GM12878 (cell line): ENCODE measurements around the gene OR6B3. TPM values are rescaled to one million over a fixed set of nuclear protein-coding genes. Genes with fewer than 3 reads are reported as not detected.

Source experiments
- ATAC-seq: fragments of 200-7000 bp; cut with Tn5 transposase; 3 replicates; pipeline ENCODE4 v1.9.1; 2020; ENCODE audit warnings: mild to moderate bottlenecking, moderate library complexity
- BruUV-seq: library from RNA; stranded (reverse); fragments of 400-500 nt; replicated peaks from 2 replicates; lab custom pipeline; 2021; lab: Mats Ljungman, UMichigan
- CTCF ChIA-PET: fragments of 300-600 bp; sonication (Branson Sonifier 250); formaldehyde crosslinking; extraction: SDS; loops from one replicate; lab custom pipeline; 2021; ENCODE audit warnings: inconsistent platforms; lab: Yijun Ruan, JAX
- POLR2A ChIA-PET: fragments of 350-600 bp; formaldehyde crosslinking; extraction: SDS; loops from one replicate; lab custom pipeline; 2021; ENCODE audit warnings: inconsistent platforms; lab: Charles Lee
- RAD21 ChIA-PET: fragments of 300-600 bp; sonication (Branson Sonifier 250); formaldehyde crosslinking; loops from one replicate; lab custom pipeline; 2023; ENCODE audit warnings: antibody characterized with exemption; ENCODE audit not compliant: unreplicated experiment; lab: Charles Lee
- SMC1A ChIA-PET: fragments of 300-600 bp; sonication (Branson Sonifier 250); formaldehyde crosslinking; loops from one replicate; lab custom pipeline; 2023; ENCODE audit not compliant: unreplicated experiment, uncharacterized antibody; lab: Charles Lee
- DNase-seq: peaks from one replicate; pipeline ENCODE4 v3.0.0-alpha.2; 2011; ENCODE audit warnings: low read depth, low spot score
- FAIRE-seq: peaks from 3 replicates; lab custom pipeline; 2011; peaks lifted over from hg19 to GRCh38; lab: Jason Lieb, UNC
- H2AFZ ChIP-seq: 2 replicates; pipeline ENCODE4 v1.6.0; 2011; ENCODE audit warnings: low read depth, low read length, control low read depth; ENCODE audit not compliant: control insufficient read depth
- H3K27ac ChIP-seq: 2 replicates; pipeline ENCODE4 v1.5.1; 2011; ENCODE audit warnings: control low read depth; ENCODE audit not compliant: control insufficient read depth, insufficient read depth
- H3K27me3 ChIP-seq, 2 experiments: replicated peaks in 1 of 2; 2 replicates each; pipeline versions ENCODE4 v1.6.0 to v1.6.1; 2011; ENCODE audit warnings: low read length in 1 of 2; ENCODE audit not compliant: control insufficient read depth in 2 of 2, insufficient read depth in 2 of 2
- H3K36me3 ChIP-seq, 2 experiments: 2 replicates each; pipeline ENCODE4 v1.5.1; 2011; ENCODE audit warnings: low read length in 1 of 2; ENCODE audit not compliant: control insufficient read depth in 2 of 2, insufficient read depth in 2 of 2
- H3K4me1 ChIP-seq: 2 replicates; pipeline ENCODE4 v1.6.1; 2011; ENCODE audit warnings: mild to moderate bottlenecking, low read length, moderate library complexity, mixed read lengths; ENCODE audit not compliant: control insufficient read depth, insufficient read depth
- H3K4me2 ChIP-seq: 2 replicates; pipeline ENCODE4 v1.6.0; 2011; ENCODE audit warnings: control low read depth; ENCODE audit not compliant: control insufficient read depth, insufficient read depth
- H3K4me3 ChIP-seq: fragments of 200-600 bp; sonication (generic); 2 replicates; pipeline ENCODE4 v1.5.1; 2016
- H3K79me2 ChIP-seq: 2 replicates; pipeline ENCODE4 v1.6.0; 2011; ENCODE audit warnings: low read length; ENCODE audit not compliant: control insufficient read depth, insufficient read depth
- H3K9ac ChIP-seq: 2 replicates; pipeline ENCODE4 v1.8.0; 2011; ENCODE audit warnings: low read length, control low read depth, mixed read lengths; ENCODE audit not compliant: control insufficient read depth, insufficient read depth
- H3K9me3 ChIP-seq: replicated peaks from 3 replicates; pipeline ENCODE4 v1.5.1; 2011; ENCODE audit warnings: mild to moderate bottlenecking, low read length; ENCODE audit not compliant: control insufficient read depth, insufficient read depth
- H4K20me1 ChIP-seq: 2 replicates; pipeline ENCODE4 v1.6.0; 2011; ENCODE audit not compliant: control insufficient read depth, insufficient read depth
- BHLHE40 ChIP-seq, 2 experiments: fragments of 450-650 bp in 1 of 2; IDR thresholded peaks; 2 replicates each; pipeline ENCODE4 v1.6.1; 2011 to 2017; ENCODE audit warnings: low read depth in 2 of 2, borderline replicate concordance in 1 of 2, improper control_type of control experiment in 1 of 2, low read length in 1 of 2, mild to moderate bottlenecking in 1 of 2
- CBFB ChIP-seq: IDR thresholded peaks from 2 replicates; pipeline ENCODE4 v1.6.1; 2016; ENCODE audit warnings: antibody characterized with exemption, low read depth
- CHD4 ChIP-seq: fragments of 200-600 bp; sonication (generic); IDR thresholded peaks from 2 replicates; pipeline ENCODE4 v1.6.1; 2016; ENCODE audit warnings: mild to moderate bottlenecking
- FOXK2 ChIP-seq: fragments of 450-650 bp; IDR thresholded peaks from 2 replicates; pipeline ENCODE4 v1.6.1; 2017; ENCODE audit warnings: mild to moderate bottlenecking, moderate library complexity
- NR2F1 ChIP-seq: fragments of 450-650 bp; conservative IDR thresholded peaks from 2 replicates; pipeline ENCODE4 v1.6.1; 2017; ENCODE audit warnings: mild to moderate bottlenecking
- SMAD5 ChIP-seq: IDR thresholded peaks from 2 replicates; pipeline ENCODE4 v1.6.1; 2016; ENCODE audit warnings: antibody characterized with exemption, low read depth
- SREBF1 ChIP-seq: IDR thresholded peaks from 2 replicates; pipeline ENCODE4 v1.6.1; 2012; ENCODE audit warnings: mild to moderate bottlenecking, low read length
- TAF1 ChIP-seq: IDR thresholded peaks from 2 replicates; pipeline ENCODE4 v1.6.1; 2011; ENCODE audit warnings: mild to moderate bottlenecking, low read depth, low read length, borderline replicate concordance
- TBL1XR1 ChIP-seq: IDR thresholded peaks from 2 replicates; pipeline ENCODE4 v1.6.1; 2012; ENCODE audit warnings: low read depth, low read length, improper control_type of control experiment
- ZNF217 ChIP-seq: fragments of 450-650 bp; IDR thresholded peaks from 2 replicates; pipeline ENCODE4 v1.6.1; 2017; ENCODE audit warnings: antibody characterized with exemption, mild to moderate bottlenecking
- WGBS: methylation state at CpG from one replicate; pipeline ENCODE4 v1.1.6; 2016; ENCODE audit warnings: low lambda C conversion rate; ENCODE audit not compliant: insufficient replicate concordance, insufficient coverage; ENCODE audit errors: missing lambda C conversion rate; 5-methylcytosine and 5-hydroxymethylcytosine counted together
- in situ Hi-C: fragments of 300-500 bp; cut with MboI; formaldehyde crosslinking; loops from 9 replicates; pipeline ENCODE4 v1.14.3; 2018; ENCODE audit warnings: mixed read lengths
- intact Hi-C: fragments of 100-400 bp; cut with micrococcal nuclease; formaldehyde crosslinking; loops from one replicate; pipeline ENCODE4 v1.14.2; 2022; ENCODE audit not compliant: unreplicated experiment
- polyA plus RNA-seq, 11 experiments: library from polyadenylated mRNA; depleted of rRNA in 4 of 11; unstranded in 6 of 11; stranded (reverse) in 5 of 11; fragments of >200 nt; fragmentation: Nextera tagmentation in 4 of 11; fragmentation: Illumina TruSeq in 1 of 11; extraction: Ambion mirVana in 4 of 11; extraction: Trizol in 1 of 11; gene quantifications; 1 replicate in 1 of 11; 2 replicates in 10 of 11; pipeline versions ENCODE4 v1.2.1 to v1.2.3, GENCODE V29; 2011 to 2016; ENCODE audit warnings: inconsistent platforms in 2 of 11, missing spikeins in 2 of 11, low read depth in 1 of 11
- total RNA-seq, 4 experiments: library from RNA; depleted of rRNA in 3 of 4; stranded (reverse); fragments of >200 nt in 3 of 4; fragmentation: Illumina TruSeq in 1 of 4; extraction: Trizol in 1 of 4; gene quantifications; 2 replicates each; pipeline versions ENCODE4 v1.2.1 to v1.2.3, GENCODE V29; 2013 to 2021
- TF ChIP-seq, protein P1 (sequence below): fragments of 450-650 bp; IDR thresholded peaks from 2 replicates; pipeline ENCODE4 v1.6.1; 2017; ENCODE audit warnings: low read depth, mild to moderate bottlenecking, moderate library complexity
- TF ChIP-seq, protein P2 (sequence below): IDR thresholded peaks from 2 replicates; pipeline ENCODE4 v1.6.1; 2012; ENCODE audit warnings: low read depth, low read length, improper control_type of control experiment
- TF ChIP-seq, protein P3 (sequence below): fragments of 450-650 bp; IDR thresholded peaks from 2 replicates; pipeline ENCODE4 v1.6.1; 2017; ENCODE audit warnings: borderline replicate concordance
- TF ChIP-seq, protein P4 (sequence below): fragments of 450-650 bp; formaldehyde crosslinking; IDR thresholded peaks from 2 replicates; pipeline ENCODE4 v1.4.0; 2020; ENCODE audit warnings: mild to moderate bottlenecking, moderate library complexity

The OR6B3 gene
- total and polyA plus RNA-seq, 10 of the 15 experiments (the other 5 are each of a cell fraction or from before 2014, with no cell fraction given), result not detected

GRCh38 chr2:240050278-240050677, 3.0 kb downstream of the OR6B3 start (continued):
- TF ChIP-seq, protein P1, sequence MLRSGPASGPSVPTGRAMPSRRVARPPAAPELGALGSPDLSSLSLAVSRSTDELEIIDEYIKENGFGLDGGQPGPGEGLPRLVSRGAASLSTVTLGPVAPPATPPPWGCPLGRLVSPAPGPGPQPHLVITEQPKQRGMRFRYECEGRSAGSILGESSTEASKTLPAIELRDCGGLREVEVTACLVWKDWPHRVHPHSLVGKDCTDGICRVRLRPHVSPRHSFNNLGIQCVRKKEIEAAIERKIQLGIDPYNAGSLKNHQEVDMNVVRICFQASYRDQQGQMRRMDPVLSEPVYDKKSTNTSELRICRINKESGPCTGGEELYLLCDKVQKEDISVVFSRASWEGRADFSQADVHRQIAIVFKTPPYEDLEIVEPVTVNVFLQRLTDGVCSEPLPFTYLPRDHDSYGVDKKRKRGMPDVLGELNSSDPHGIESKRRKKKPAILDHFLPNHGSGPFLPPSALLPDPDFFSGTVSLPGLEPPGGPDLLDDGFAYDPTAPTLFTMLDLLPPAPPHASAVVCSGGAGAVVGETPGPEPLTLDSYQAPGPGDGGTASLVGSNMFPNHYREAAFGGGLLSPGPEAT, result no peak
- TF ChIP-seq, all 136 proteins: peak for 0

DNA sequence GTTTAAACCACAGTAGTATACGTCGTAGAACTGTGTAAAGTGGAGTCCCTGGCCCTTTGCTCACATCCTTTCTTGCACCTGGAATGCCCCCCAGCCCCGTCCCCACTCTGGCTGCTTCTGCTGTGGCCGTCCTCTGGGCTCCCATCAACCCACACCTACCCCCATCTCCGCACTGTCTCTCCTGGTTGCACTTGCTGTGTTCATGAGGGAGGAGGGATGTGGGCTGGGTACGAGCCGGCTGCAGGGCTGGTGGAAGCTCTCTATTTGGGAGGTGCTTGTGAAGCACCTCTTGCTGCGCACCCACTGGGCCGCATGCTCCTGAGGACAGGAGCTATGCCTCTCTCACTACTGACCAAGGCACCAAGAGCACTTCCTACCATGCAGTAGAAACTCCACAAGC, 5.1 kb downstream of the OR6B3 start:
- Histone ChIP-seq H3K79me2 (no peaks in the 10 kb centered on the region), H3K4me2 (no peak overlapping the region), H3K9ac (no peak overlapping the region), H3K27me3 (no peaks in the 10 kb centered on the region; a peak in 2 of 4 replicates), H3K4me3 (no peak overlapping the region), H3K27ac (no peak overlapping the region), H3K4me1 (no peaks in the 10 kb centered on the region), H3K9me3 (no peaks in the 10 kb centered on the region), H3K36me3 (no peaks in the 10 kb centered on the region), H2AFZ (no peak overlapping the region), H4K20me1 (no peaks in the 10 kb centered on the region)
- BruUV-seq, result no TSS peak
- ATAC-seq, result no peak
- ChIA-PET SMC1A (no interaction called here), POLR2A (no interaction called here), CTCF (interaction anchor here (1.0 kb wide), 1 partner anchor 10 kb away, joined by 3 read pairs; no protein-coding TSS in a partner anchor), RAD21 (no interaction called here)
- intact Hi-C loops (no loop called here), in situ Hi-C loops (no loop called here)
- TF ChIP-seq FOXK2 (no peak), TBL1XR1 (no peak), NR2F1 (no peak), TAF1 (no peak), CBFB (no peak), SMAD5 (no peak), ZNF217 (no peak), BHLHE40 (IDR thresholded peaks at IDR 0.05; ENCODE audit: borderline replicate concordance in 1 of 2, low read depth in 2 of 2, low read length in 1 of 2) (no peak), SREBF1 (no peak), CHD4 (no peak)
- TF ChIP-seq, protein P2, sequence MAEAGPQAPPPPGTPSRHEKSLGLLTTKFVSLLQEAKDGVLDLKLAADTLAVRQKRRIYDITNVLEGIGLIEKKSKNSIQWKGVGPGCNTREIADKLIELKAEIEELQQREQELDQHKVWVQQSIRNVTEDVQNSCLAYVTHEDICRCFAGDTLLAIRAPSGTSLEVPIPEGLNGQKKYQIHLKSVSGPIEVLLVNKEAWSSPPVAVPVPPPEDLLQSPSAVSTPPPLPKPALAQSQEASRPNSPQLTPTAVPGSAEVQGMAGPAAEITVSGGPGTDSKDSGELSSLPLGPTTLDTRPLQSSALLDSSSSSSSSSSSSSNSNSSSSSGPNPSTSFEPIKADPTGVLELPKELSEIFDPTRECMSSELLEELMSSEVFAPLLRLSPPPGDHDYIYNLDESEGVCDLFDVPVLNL, result no peak
- TF ChIP-seq, protein P3, sequence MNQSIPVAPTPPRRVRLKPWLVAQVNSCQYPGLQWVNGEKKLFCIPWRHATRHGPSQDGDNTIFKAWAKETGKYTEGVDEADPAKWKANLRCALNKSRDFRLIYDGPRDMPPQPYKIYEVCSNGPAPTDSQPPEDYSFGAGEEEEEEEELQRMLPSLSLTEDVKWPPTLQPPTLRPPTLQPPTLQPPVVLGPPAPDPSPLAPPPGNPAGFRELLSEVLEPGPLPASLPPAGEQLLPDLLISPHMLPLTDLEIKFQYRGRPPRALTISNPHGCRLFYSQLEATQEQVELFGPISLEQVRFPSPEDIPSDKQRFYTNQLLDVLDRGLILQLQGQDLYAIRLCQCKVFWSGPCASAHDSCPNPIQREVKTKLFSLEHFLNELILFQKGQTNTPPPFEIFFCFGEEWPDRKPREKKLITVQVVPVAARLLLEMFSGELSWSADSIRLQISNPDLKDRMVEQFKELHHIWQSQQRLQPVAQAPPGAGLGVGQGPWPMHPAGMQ, result no peak
- TF ChIP-seq, protein P4, sequence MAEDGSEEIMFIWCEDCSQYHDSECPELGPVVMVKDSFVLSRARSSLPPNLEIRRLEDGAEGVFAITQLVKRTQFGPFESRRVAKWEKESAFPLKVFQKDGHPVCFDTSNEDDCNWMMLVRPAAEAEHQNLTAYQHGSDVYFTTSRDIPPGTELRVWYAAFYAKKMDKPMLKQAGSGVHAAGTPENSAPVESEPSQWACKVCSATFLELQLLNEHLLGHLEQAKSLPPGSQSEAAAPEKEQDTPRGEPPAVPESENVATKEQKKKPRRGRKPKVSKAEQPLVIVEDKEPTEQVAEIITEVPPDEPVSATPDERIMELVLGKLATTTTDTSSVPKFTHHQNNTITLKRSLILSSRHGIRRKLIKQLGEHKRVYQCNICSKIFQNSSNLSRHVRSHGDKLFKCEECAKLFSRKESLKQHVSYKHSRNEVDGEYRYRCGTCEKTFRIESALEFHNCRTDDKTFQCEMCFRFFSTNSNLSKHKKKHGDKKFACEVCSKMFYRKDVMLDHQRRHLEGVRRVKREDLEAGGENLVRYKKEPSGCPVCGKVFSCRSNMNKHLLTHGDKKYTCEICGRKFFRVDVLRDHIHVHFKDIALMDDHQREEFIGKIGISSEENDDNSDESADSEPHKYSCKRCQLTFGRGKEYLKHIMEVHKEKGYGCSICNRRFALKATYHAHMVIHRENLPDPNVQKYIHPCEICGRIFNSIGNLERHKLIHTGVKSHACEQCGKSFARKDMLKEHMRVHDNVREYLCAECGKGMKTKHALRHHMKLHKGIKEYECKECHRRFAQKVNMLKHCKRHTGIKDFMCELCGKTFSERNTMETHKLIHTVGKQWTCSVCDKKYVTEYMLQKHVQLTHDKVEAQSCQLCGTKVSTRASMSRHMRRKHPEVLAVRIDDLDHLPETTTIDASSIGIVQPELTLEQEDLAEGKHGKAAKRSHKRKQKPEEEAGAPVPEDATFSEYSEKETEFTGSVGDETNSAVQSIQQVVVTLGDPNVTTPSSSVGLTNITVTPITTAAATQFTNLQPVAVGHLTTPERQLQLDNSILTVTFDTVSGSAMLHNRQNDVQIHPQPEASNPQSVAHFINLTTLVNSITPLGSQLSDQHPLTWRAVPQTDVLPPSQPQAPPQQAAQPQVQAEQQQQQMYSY (CRISPR knock-in tag), result no peak
- FAIRE-seq, result no peak
- DNase-seq, result no peak
- WGBS, result 28% methylated on average over 9 of the region's 9 CpGs
